Frontal cortex (tissue), 4 donors: ENCODE data around the gene MAP1LC3B2. TPM values are rescaled to one million over a fixed set of nuclear protein-coding genes. Genes with fewer than 3 reads are reported as not detected.
"Not testable (repeated sequence)": the region's sequence is repeated elsewhere in the genome, so short reads cannot be mapped to it uniquely, and the experiment has no call there.

ENCODE experiments used
- DNase-seq, 2 donors: peaks; one replicate each; pipeline ENCODE4 v3.0.0; 2012; ENCODE audit warnings: low spot score in 2 of 2
- FAIRE-seq: peaks from 2 replicates; lab custom pipeline; 2012; peaks lifted over from hg19 to GRCh38; lab: Jason Lieb, UNC
- total RNA-seq: library from RNA; depleted of rRNA; stranded (reverse); fragments of >200 nt; gene quantifications from one replicate; pipeline ENCODE4 v1.2.3, GENCODE V29; 2014
- donor health status: control.
- donor health status: control.
- donor health status: control.

MAP1LC3B2 gene
- total RNA-seq, 1 donor from 2014 or later = 0.82 TPM

DNA sequence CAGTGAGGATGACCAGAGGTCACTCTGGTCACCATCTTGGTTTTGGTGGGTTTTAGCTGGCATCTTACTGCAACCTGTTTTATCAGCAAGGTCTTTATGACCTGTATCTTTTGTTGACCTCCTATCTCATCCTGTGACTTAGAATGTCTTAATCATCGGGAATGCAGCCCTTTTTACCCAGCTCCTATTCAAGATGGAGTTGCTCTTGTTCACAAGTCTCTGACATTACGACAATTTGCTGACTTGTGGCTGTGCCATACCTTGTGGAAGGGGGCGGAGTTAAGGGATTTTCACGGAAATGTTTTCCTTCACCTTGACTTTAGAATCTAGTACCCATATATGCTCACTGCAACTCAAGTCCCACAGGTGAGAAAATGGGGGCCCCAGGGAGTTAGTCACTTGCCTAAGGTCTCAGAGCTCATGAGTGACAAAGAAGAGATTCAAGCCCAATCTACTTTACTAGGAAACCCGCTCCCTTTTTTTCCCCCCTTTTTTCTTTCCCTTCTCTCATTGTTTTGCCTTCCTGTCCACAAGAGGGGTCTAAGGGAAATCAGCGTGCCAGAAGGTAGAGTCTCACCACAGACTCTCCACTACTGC, 2.7 kb upstream of the MAP1LC3B2 start:
- DNase-seq (no peak), FAIRE-seq (no peak)

DNA sequence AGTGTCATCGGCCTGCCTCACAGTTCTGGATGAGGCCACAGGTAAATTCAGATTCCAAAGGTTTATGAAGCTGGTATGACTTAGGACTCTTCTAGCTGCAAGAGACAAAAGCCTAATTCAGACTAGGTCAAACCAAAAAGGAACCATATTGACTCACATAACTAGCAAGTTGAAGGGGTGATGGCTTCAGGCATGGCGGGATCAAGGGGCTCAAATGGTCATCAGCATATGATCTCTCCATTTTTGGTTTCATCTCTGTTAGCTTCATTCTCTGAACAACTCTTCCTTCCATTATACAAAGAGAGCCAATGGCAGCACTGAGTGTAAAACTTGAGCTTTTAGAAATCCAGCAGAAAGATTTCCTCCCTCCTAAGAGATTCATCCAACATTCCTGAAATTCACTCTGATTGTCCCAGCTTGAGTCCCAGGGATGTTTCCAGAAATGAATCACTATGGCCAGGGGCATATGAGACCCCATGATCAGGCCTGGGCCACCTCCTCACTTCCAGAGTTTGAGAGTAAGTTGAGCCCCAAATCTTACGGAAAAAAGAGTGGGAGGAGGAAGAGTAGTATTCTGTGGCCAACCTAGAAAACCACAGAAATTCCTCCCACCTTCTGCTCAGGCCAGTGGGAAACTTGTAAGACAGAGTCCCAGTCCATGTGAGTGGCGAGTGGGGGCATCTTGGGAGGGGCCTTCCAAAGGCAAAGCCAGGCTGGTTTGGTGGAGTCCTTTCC, 2.0 kb upstream of the MAP1LC3B2 start:
- no peak for FAIRE-seq
- DNase-seq = no peak

DNA sequence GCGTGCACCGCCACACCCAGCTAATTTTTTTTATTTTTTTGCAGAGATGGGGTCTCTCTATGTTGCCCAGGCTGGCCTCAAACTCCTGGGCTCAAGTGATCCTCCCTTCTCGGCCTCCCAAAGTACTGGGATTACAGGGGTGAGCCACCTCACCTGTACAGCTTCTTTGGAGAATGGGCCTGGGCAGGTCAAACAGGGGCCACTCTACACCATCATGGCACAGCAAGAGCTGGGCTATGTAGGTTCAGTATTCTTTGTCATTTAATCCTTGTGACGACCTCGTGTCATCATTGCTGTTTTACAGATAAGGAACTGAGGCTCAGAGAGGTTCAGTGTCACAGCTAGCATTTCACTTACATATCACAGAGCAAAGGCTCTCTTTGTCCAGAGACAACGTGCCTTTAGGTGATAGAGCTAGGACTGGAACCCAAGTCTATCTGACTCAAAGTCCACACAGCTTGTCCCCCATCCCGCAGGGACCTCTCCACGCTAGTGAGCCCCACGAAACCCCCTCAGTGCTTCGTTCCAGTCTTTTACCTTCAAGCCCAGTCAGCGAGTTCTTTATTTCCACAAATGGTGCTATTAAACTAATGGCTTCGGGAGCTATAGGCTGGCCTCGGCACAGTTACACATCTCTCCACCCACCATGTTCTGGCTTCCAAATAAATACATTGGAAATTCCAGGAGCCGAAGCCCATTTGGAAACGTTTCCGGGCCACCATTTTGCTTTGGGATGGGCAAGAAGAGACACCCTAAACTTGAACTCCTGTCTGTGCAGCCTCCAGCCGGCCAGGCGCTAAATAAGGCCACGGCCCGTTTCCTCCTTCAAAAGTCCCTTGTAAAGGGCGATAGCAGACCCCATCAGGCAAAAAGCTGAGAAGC, 660 bp upstream of the MAP1LC3B2 start:
- FAIRE-seq (no peak), DNase-seq (no peak)

DNA sequence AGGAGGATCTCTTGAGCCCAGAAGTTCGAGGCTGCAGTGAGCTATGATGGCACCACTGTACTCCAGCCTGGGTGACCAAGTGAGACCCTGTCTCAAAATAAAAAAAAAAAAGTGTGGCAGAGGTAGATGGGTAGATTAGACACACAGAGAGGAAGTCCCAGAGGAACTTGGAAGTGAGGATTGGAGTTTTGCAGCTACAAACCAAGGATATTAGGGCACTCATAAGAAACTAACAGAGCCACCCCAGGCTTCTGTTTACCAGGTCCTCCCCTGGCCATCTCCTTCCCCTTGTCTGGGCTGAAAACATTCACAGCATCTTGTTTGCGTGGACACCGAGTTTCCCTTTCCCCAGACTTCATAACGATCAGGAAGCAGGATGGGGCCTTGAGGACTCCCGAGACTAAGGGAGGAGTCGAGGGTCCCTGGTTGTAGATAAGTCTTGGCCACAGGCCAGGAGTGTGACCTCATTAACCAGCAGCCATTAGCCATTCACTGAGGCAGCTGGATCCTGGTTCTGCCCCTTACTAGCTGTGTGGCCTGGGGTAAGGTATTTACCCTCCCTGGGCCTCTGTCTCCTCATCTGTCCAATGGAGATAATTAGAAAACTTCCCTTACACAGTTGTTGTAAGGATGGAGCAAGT, 2.1 kb downstream of the MAP1LC3B2 start:
- FAIRE-seq (no peak), DNase-seq (no peak)

DNA sequence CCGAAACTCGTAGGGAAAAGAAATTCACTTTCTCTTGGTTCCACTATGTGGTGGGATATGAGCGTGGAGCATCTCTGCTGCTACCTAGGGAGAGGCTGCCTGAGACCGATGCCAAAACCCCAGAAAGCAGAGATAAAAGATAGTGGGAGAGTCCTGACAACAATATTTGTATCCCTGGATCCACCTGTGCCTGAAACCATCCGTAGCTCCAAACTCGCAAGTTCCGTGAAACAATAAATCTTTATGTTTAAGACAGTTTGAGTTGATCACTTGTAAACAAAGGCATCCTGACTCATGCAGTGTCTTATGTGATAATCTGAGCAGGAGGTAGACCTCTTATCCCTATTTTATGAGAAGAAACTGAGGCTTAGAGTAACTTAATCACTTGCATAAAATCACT, 2.9 kb downstream of the MAP1LC3B2 start:
- FAIRE-seq (no peak), DNase-seq (no peak)

DNA sequence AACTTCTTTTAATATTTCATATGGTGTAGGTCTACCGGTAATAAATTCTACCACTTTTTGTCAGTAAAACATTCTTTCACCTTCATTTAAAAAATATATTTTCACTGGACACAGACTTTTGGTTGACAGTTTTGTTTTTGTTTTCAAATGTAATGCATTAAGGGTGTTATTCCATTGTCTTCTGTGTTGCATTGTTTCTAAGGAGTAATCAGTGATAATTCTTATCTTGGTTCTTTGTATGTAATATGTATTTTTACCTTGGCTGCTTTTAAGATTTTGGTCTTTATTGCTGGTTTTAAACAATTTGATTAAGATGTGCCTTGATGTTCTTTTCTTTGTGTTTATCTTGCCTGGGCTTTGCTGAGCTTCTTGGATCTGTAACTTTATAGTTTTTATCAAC, 4.1 kb downstream of the MAP1LC3B2 start:
- FAIRE-seq = no peak
- DNase-seq = no peak

DNA sequence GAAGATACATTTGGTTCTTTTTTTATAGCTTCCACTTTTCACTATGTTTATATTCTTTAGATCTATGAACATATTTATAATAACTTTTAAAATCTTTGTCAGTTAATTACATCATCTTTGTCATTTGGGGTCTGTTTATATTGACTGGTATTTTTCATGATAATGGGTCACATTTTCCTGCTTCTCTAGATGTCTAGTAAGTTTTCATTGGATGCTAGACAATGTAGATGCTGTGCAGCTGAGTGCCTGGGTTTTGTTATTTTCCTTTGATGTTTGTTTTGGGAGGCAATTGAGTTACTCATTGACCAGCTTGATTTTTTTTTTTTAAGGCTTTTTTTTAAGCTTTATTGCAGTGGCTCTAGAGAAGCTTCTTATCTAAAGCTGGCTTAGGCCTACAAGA, 4.9 kb downstream of the MAP1LC3B2 start:
- DNase-seq (no peak), FAIRE-seq (no peak)

DNA sequence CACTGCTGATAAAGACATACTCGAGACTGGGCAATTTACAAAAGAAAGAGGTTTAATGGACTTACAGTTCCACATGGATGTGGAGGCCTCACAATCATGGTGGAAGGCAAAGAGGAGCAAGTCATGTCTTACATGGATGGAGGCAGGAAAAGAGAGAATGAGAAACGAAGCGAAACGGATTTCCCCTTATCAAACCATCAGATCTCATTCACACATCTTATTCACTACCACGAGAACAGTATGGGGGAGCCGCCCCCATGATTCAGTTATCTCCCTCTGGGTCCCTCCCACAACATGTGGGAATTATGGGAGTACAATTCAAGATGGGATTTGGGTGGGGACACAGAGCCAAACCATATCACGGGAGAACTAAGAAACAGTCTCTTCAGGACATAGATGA, 6.0 kb downstream of the MAP1LC3B2 start:
- DNase-seq, FAIRE-seq: not testable (repeated sequence)

DNA sequence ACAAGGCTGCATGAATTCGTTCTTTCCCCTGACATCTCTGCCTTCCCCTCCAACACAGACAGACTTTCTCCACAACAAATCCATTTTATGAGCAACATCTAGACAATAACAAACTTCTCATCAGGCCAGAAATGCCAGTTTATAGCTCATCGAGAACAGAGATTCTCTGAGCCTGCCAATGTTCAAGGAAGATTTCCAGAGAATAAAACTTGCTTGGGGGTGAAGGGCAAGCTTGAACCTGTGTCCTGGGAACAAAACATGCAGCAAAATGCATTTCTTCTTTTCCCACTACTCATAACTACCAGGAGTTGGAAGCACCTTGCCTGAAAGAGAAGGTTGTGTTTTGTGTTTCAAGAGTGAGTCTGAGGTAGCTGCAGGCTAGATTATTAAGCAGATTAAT, 6.8 kb downstream of the MAP1LC3B2 start:
- no peak for DNase-seq
- no peak for FAIRE-seq

DNA sequence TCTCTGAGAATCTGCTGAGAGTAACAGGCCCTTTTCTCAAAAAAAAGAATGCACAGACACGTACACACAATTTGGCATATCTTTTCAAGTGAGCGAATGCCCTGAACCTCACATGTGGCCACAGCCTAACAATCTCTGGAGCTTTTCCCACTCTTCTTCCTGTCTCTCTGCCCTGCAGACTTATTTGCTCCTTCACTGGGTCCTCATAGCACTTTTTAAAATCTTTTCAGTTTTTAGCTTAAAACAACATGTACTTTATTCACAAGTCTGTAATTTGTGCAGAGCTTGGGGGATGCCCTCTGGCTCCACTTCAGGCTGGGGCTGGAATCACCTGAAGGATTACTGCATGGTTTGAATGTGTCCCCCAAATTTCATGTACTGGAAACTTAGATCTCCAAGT, 9.0 kb downstream of the MAP1LC3B2 start:
- no peak for FAIRE-seq
- no peak for DNase-seq

DNA sequence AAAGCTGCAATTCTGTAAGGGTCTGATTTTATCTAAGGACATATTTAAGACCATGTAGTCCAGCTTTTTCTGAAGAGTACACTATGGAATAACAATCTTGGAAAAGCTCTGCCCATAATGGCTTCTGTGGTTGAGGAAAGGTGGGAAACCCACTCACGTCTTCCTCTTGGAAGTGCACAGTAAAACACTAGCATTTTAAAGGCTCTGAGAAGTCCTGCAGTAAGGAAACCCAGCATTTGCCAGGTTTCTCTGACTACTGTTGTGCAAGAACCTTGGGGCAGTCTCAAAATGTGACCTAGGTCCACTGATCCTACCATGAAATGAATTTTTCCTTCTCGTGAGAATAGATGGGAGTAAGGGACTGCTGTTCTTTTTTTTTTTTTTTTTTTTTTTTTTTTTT, 11.9 kb downstream of the MAP1LC3B2 start:
- no peak for FAIRE-seq
- no peak for DNase-seq

DNA sequence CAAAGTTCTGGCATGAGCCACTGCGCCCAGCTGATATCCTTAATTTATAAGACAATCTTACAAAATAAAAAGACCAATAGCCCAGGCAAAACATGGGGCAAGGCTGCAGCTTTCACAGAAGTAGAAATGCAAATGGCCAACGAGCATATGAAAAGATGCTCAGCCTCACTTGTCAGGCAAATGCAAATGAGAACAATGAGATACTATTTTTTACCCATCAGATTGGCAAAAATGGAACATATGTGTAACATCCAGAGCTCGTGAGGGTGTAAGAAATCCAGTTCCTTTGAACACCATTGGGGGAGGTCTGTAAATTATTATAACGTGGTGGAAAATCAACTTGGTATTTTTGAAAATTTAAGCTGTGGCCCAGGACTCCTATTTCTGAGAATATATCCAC, 14.6 kb downstream of the MAP1LC3B2 start:
- DNase-seq (no peak), FAIRE-seq (no peak)

DNA sequence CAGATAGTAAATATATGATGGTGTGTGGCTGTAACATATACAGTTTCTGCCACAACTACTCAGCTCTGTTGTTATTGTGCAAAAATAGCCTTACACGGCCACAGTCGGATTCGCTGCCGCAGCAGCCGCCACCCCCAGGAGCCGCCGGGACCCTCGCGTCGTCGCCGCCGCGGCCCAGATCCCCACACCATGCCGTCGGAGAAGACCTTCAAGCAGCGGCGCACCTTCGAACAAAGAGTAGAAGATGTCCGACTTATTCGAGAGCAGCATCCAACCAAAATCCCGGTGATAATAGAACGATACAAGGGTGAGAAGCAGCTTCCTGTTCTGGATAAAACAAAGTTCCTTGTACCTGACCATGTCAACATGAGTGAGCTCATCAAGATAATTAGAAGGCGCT, 16.6 kb downstream of the MAP1LC3B2 start:
- FAIRE-seq, DNase-seq: not testable (repeated sequence)

DNA sequence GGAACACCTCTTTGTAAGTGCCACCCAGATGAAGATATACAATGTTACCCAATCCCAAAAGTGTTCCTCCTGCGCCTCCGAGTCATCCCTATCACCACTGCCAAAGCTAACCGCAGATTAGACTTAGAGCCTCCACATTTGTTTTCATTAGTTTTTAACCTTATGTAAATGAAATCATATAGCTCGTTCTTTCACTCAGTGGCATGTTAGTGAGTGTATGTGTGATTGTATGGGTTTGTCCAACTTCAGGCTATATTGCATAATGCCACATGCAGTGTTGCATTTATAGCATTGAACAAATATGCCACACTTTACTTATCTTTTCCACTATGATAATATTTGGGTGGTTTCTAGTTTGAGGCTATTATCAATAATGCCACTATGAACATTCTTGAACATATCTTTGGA, 18.0 kb downstream of the MAP1LC3B2 start:
- FAIRE-seq = no peak

DNA sequence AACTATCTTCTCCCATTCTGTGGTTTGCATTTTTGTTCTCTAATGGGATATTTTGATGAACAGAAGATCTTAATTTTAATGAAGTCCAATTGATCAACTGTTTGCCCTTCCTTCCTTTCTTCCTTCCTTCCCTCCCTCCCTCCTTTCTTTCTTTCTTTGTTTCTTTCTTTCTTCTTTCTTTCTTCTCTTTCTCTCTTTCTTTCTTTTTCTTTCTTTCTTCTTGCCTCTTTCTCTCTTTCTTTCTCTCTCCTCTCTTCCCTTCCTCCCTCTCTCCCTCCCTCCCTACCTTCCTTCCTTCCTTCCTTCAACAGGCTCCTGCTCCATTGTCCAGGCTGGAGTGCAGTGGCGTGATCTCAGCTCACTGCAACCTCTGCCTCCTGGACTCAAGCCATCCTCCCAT, 18.9 kb downstream of the MAP1LC3B2 start:
- DNase-seq (no peak), FAIRE-seq (no peak)

More for the DNA sequence above, 18.0 kb downstream of the MAP1LC3B2 start:
- no peak for DNase-seq

DNA sequence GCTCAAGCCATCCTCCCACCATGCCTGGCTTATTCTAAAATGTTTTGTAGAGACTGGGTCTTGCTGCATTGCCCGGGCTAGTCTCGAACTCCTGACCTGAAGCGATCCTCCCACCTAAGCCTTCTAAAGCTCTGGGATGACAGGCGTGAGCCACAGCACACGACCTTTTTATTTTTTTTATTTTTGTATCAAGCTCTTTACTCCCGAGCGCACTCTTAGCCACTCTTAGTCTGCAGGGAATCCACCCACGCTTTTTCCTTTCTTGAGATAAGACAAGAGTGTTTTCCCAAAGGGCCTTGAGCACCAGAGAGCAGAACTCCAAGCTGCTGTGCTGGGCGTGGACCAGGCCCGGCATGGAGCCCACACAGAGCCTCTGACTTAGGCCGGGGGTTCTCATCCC, 23.4 kb downstream of the MAP1LC3B2 start:
- FAIRE-seq (no peak), DNase-seq (no peak)

DNA sequence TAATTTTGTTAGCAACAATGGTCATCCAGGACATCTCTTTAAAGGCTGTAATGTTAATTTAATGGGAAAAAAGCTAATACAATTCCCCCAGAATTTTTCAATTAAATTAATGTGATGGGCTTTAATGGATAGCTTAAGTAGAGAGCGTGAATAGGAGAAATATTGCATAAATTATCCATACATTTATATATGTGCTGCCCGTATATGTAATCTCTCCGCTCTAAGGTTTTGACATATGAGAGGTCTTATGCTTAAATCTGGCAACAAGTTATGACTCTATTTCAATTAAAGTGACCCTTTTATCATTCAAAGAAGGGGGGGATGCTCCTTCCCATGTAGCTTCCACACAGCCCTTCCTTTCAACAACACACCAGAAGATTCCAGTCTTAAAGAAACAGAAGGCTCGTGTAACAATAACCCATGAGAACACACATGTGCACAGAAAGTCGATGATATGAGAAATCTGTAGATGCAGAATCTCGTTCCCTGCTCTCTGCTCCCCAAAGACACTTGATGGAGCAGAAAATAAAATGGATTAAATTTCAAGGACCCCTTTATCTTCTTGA, 24.0 kb downstream of the MAP1LC3B2 start:
- no peak for FAIRE-seq
- no peak for DNase-seq

DNA sequence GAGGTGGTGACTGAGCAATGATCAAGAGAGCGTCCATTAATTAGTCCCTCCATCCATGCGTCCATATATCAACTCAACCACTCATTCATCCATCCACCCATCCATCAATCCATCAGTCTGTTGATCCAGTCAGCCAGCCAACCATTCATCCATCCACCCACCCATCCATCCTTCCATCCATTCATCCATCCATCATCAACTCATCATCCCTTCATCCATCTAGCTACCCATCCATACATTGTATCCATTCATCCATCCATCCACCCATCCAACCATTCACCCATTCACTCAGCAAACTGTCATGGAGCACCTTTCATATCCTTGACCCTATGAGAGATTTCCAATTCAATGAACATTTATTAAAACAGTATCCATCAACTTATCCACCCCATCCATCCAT, 28.1 kb downstream of the MAP1LC3B2 start:
- FAIRE-seq (no peak), DNase-seq (no peak)

DNA sequence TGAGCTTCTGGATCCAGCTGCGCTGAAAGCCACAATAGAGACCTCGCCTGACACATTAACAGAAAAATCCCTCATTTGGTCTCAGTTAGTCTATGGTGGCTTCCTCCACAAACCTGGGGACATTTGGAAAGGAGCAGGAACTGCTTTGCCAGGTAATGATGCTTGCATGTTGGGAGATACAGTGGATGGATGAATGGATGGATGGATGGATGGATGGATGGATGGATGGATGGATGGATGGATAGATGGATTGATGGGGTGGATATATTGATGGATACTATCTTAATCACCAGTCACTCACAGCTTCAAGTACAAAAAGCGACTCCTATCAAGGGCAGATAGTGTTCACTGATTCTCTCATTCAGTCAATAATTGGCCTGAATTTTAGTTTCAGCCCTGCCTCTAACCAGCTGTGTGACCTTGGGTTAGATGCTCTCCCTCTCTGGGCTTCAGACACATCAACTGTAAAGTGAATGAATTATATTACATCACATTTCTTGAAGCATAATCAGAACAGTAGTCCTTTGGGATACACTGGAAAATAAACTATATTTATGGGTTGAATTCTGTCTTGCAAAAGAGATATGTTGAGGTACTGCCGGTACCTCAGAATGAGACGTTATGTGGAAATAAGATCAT, 29.3 kb downstream of the MAP1LC3B2 start:
- FAIRE-seq = no peak
- no peak for DNase-seq

DNA sequence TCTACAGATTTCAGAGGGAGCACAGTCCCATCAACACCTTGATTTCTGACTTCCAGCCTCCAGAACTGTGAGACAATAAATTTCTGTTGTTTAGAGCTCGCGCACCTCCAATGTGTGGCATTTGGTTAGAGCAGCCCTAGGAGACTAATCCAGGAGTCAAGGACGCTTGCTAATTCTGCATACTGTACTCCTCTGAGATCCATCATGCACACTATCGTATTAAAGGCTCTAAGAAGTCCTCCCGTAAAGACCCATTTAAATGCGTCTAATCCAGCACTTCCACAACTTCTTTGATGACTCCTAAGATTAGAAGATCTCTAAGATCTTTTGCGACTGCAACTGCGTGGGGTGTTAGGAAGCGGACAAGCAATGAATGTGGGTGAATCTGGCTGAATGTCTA, 30.4 kb downstream of the MAP1LC3B2 start:
- no peak for FAIRE-seq
- DNase-seq = no peak
